CD14-positive monocyte (primary cell): ENCODE results near the gene FFAR3. TPM values are rescaled to one million over a fixed set of nuclear protein-coding genes. Genes with fewer than 3 reads are reported as not detected.

Experiments
- DNase-seq, 3 donors: peaks; one replicate each; pipeline ENCODE4 v3.0.0-alpha.2; 2011 to 2022
- H2AFZ ChIP-seq: 2 replicates; pipeline ENCODE4 v1.6.0; 2012; ENCODE audit warnings: mild to moderate bottlenecking, low read depth, low read length, inconsistent platforms; ENCODE audit not compliant: insufficient read depth, poor library complexity, severe bottlenecking
- H3K27ac ChIP-seq, 2 donors: 1 replicate in 1 of 2; 2 replicates in 1 of 2; pipeline ENCODE4 v1.5.1; 2012 to 2013; ENCODE audit warnings: low read length in 2 of 2, control low read depth in 1 of 2, inconsistent platforms in 1 of 2, low read depth in 1 of 2, mild to moderate bottlenecking in 1 of 2
- H3K27me3 ChIP-seq, 2 donors: one replicate each; pipeline versions ENCODE4 v1.6.0 to v1.6.1; 2011 to 2013; ENCODE audit warnings: low read length in 2 of 2; ENCODE audit not compliant: control insufficient read depth in 2 of 2, insufficient read depth in 2 of 2
- H3K36me3 ChIP-seq, 2 donors: replicated peaks in 1 of 2; 1 replicate in 1 of 2; 2 replicates in 1 of 2; pipeline versions ENCODE4 v1.5.1 to v1.6.1; 2012 to 2013; ENCODE audit warnings: low read length in 2 of 2, control low read depth in 1 of 2, inconsistent platforms in 1 of 2, mild to moderate bottlenecking in 1 of 2; ENCODE audit not compliant: insufficient read depth in 2 of 2, control insufficient read depth in 1 of 2
- H3K4me1 ChIP-seq, 2 donors: 1 replicate in 1 of 2; 2 replicates in 1 of 2; pipeline versions ENCODE4 v1.5.1 to v1.6.1; 2012 to 2013; ENCODE audit warnings: low read length in 2 of 2, control low read depth in 1 of 2, inconsistent platforms in 1 of 2, mild to moderate bottlenecking in 1 of 2, moderate library complexity in 1 of 2; ENCODE audit not compliant: insufficient read depth in 2 of 2, control insufficient read depth in 1 of 2
- H3K4me2 ChIP-seq: replicated peaks from 2 replicates; pipeline ENCODE3; 2012; ENCODE audit warnings: low read length, moderate library complexity, mild to moderate bottlenecking; ENCODE audit not compliant: poor library complexity, severe bottlenecking; ENCODE audit errors: extremely low read depth
- H3K4me3 ChIP-seq, 3 experiments: fragments of 200-600 bp in 1 of 3; sonication (generic) in 1 of 3; replicated peaks in 1 of 3; 1 replicate in 2 of 3; 2 replicates in 1 of 3; pipeline ENCODE4 v1.5.1; 2011 to 2013; ENCODE audit warnings: low read length in 3 of 3, mild to moderate bottlenecking in 3 of 3, control low read depth in 2 of 3, low read depth in 2 of 3, inconsistent platforms in 1 of 3, moderate library complexity in 1 of 3
- H3K79me2 ChIP-seq: 2 replicates; pipeline ENCODE4 v1.6.0; 2012; ENCODE audit warnings: mild to moderate bottlenecking, control low read depth, inconsistent platforms, low read length, moderate library complexity; ENCODE audit not compliant: insufficient read depth
- H3K9ac ChIP-seq: 2 replicates; pipeline ENCODE4 v1.6.0; 2017; ENCODE audit warnings: low read length, mild to moderate bottlenecking; ENCODE audit not compliant: insufficient read depth, poor library complexity, severe bottlenecking
- H3K9me3 ChIP-seq, 2 donors: replicated peaks in 1 of 2; 1 replicate in 1 of 2; 2 replicates in 1 of 2; pipeline versions ENCODE4 v1.5.1 to v1.6.1; 2012 to 2013; ENCODE audit warnings: low read length in 2 of 2, control low read depth in 1 of 2; ENCODE audit not compliant: control insufficient read depth in 1 of 2, insufficient read depth in 1 of 2
- H4K20me1 ChIP-seq: 2 replicates; pipeline ENCODE4 v1.6.0; 2012; ENCODE audit warnings: mild to moderate bottlenecking, low read length, control low read depth, moderate library complexity; ENCODE audit not compliant: insufficient read depth
- H3K27ac Mint-ChIP-seq, 7 donors: one replicate each; pipeline ENCODE4 v1.8.0; 2020; ENCODE audit warnings: mild to moderate bottlenecking in 7 of 7, mixed read lengths in 7 of 7, moderate library complexity in 6 of 7, inconsistent platforms in 2 of 7
- H3K27me3 Mint-ChIP-seq, 3 donors: one replicate each; pipeline ENCODE4 v1.8.0; 2021 to 2022; ENCODE audit warnings: low read depth in 3 of 3, mild to moderate bottlenecking in 3 of 3, mixed read lengths in 3 of 3, moderate library complexity in 3 of 3, inconsistent platforms in 1 of 3
- H3K36me3 Mint-ChIP-seq, 2 donors: one replicate each; pipeline ENCODE4 v1.8.0; 2020; ENCODE audit warnings: mixed read lengths in 2 of 2, inconsistent platforms in 1 of 2, mild to moderate bottlenecking in 1 of 2
- H3K4me1 Mint-ChIP-seq: one replicate; pipeline ENCODE4 v1.8.0; 2020; ENCODE audit warnings: mild to moderate bottlenecking, mixed read lengths
- H3K4me3 Mint-ChIP-seq, 2 donors: one replicate each; pipeline ENCODE4 v1.8.0; 2020; ENCODE audit warnings: mild to moderate bottlenecking in 2 of 2, mixed read lengths in 2 of 2, moderate library complexity in 1 of 2
- H3K9me3 Mint-ChIP-seq, 7 donors: one replicate each; pipeline ENCODE4 v1.8.0; 2020 to 2022; ENCODE audit warnings: mixed read lengths in 7 of 7, mild to moderate bottlenecking in 6 of 7, moderate library complexity in 6 of 7, inconsistent platforms in 2 of 7
- CTCF ChIP-seq: fragments of 200-600 bp; IDR thresholded peaks from one replicate; pipeline ENCODE4 v1.8.0; 2022; ENCODE audit warnings: antibody characterized with exemption, mild to moderate bottlenecking
- WGBS: methylation state at CpG from one replicate; pipeline ENCODE4 v1.1.5; 2013; ENCODE audit warnings: missing lambda C conversion rate; ENCODE audit not compliant: insufficient coverage; 5-methylcytosine and 5-hydroxymethylcytosine counted together
- intact Hi-C, 2 donors: fragments of 100-400 bp; cut with micrococcal nuclease; formaldehyde crosslinking; loops; one replicate each; pipeline versions ENCODE4 v1.15.0 to v1.15.1; 2023
- polyA plus RNA-seq, 3 donors: library from polyadenylated mRNA; depleted of rRNA in 1 of 3; unstranded in 2 of 3; stranded (reverse) in 1 of 3; fragments of 300-500 nt in 2 of 3; fragments of >200 nt in 1 of 3; fragmentation: Illumina TruSeq in 2 of 3; gene quantifications; 1 replicate in 2 of 3; 2 replicates in 1 of 3; pipeline ENCODE4 v1.2.3, GENCODE V29; 2012 to 2021

FFAR3 gene
- polyA plus RNA-seq, 3 donors: 1.2 to 17.9 (median 1.2) TPM

- H3K4me3 Mint-ChIP-seq: no peak overlapping the region
- Histone ChIP-seq H3K4me3 (no peak overlapping the region), H3K79me2 (no peaks in the 10 kb centered on the region), H4K20me1 (no peaks in the 10 kb centered on the region), H3K9me3 (no peaks in the 10 kb centered on the region), H3K27me3 (no peaks in the 10 kb centered on the region), H3K4me2 (no peak overlapping the region), H3K27ac (no peak overlapping the region), H3K36me3 (no peaks in the 10 kb centered on the region), H3K4me1 (peaks cover 3 to 8% of the 10 kb centered on the region in 2 donors), H2AFZ (no peak overlapping the region), H3K9ac (no peak overlapping the region)
- no peak overlapping the region for H3K27ac Mint-ChIP-seq
- intact Hi-C loops: no loop called here
- 96% methylated on average over 17 of the region's 21 CpGs for WGBS
- no peak for TF ChIP-seq CTCF
- DNase-seq: no peak
- H3K27me3 Mint-ChIP-seq: peaks cover 1 to 3% (median 2%) of the 10 kb centered on the region in 3 donors
- H3K9me3 Mint-ChIP-seq: no peaks in the 10 kb centered on the region
- peaks cover 17% of the 10 kb centered on the region for H3K4me1 Mint-ChIP-seq
- peaks cover 0 to 6% of the 10 kb centered on the region in 2 donors for H3K36me3 Mint-ChIP-seq
Measured at GRCh38 chr19:35311901-35312665, 46.2 kb upstream of the FFAR3 start.

GRCh38 chr19:35313587-35313986, 44.7 kb upstream of the FFAR3 start:
- H3K36me3 Mint-ChIP-seq: peaks cover 0 to 11% of the 10 kb centered on the region in 2 donors
- peaks cover 23% of the 10 kb centered on the region for H3K4me1 Mint-ChIP-seq
- no peak overlapping the region for H3K4me2 ChIP-seq
- WGBS: 22% methylated on average over 7 of the region's 7 CpGs
- no peak overlapping the region for H3K9ac ChIP-seq
- no peak for DNase-seq
- TF ChIP-seq CTCF: no peak
- no peaks in the 10 kb centered on the region for H3K9me3 ChIP-seq
- peaks cover 18 to 24% of the 10 kb centered on the region in 2 donors for H3K4me1 ChIP-seq
- H4K20me1 ChIP-seq: no peaks in the 10 kb centered on the region
- H3K27me3 ChIP-seq: no peaks in the 10 kb centered on the region
- H3K9me3 Mint-ChIP-seq: no peaks in the 10 kb centered on the region
- no peak overlapping the region for H3K4me3 Mint-ChIP-seq
- no peak overlapping the region for H3K4me3 ChIP-seq
- no peaks in the 10 kb centered on the region for H3K79me2 ChIP-seq
- no peaks in the 10 kb centered on the region for H3K36me3 ChIP-seq
- peaks cover 0 to 2% (median 1%) of the 10 kb centered on the region in 3 donors for H3K27me3 Mint-ChIP-seq
- intact Hi-C loops: no loop called here
- H2AFZ ChIP-seq: no peak overlapping the region
- H3K27ac Mint-ChIP-seq: no peak overlapping the region
- no peak overlapping the region for H3K27ac ChIP-seq
